ENCODE measurements around the gene ZFP92. TPM values are rescaled to one million over a fixed set of nuclear protein-coding genes. Genes with fewer than 3 reads are reported as not detected.
"Not testable (repeated sequence)": the region's sequence is repeated elsewhere in the genome, so short reads cannot be mapped to it uniquely, and the experiment has no call there.

Gene ZFP92
- total RNA-seq, 1 donor, result 0.63 TPM

GRCh38 chrX:153381684-153382532, 29.4 kb upstream of the ZFP92 start:
- no peaks in the 10 kb centered on the region for H3K4me1 ChIP-seq (ENCODE audit: insufficient read depth, low read length)
- H3K9me3 ChIP-seq (ENCODE audit: low read depth, low read length), result no peaks in the 10 kb centered on the region
- no peaks in the 10 kb centered on the region for H3K27me3 ChIP-seq (ENCODE audit: insufficient read depth, low read length)
- H3K4me3 ChIP-seq (ENCODE audit: low read length), result no peak overlapping the region

- Histone ChIP-seq H3K4me3 (ENCODE audit: low read length) (no peak overlapping the region), H3K9me3 (ENCODE audit: low read depth, low read length) (no peaks in the 10 kb centered on the region), H3K27me3 (ENCODE audit: insufficient read depth, low read length) (no peaks in the 10 kb centered on the region), H3K4me1 (ENCODE audit: insufficient read depth, low read length) (no peaks in the 10 kb centered on the region)
Observed at GRCh38 chrX:153382563-153383482, 28.4 kb upstream of the ZFP92 start.

GRCh38 chrX:153384390-153384789, 26.9 kb upstream of the ZFP92 start:
- Histone ChIP-seq H3K4me1 (ENCODE audit: insufficient read depth, low read length) (no peaks in the 10 kb centered on the region), H3K27me3 (ENCODE audit: insufficient read depth, low read length) (no peaks in the 10 kb centered on the region), H3K9me3 (ENCODE audit: low read depth, low read length) (no peaks in the 10 kb centered on the region), H3K4me3 (ENCODE audit: low read length) (no peak overlapping the region)

- not testable (repeated sequence) for H3K4me1 ChIP-seq (ENCODE audit: insufficient read depth, low read length); H3K9me3 ChIP-seq (ENCODE audit: low read depth, low read length); H3K4me3 ChIP-seq (ENCODE audit: low read length); H3K27me3 ChIP-seq (ENCODE audit: insufficient read depth, low read length)
Observed at GRCh38 chrX:153384973-153385372, 26.3 kb upstream of the ZFP92 start.

GRCh38 chrX:153386097-153386496, 25.2 kb upstream of the ZFP92 start:
- H3K9me3 ChIP-seq (ENCODE audit: low read depth, low read length), result no peaks in the 10 kb centered on the region
- H3K27me3 ChIP-seq (ENCODE audit: insufficient read depth, low read length), result no peaks in the 10 kb centered on the region
- no peaks in the 10 kb centered on the region for H3K4me1 ChIP-seq (ENCODE audit: insufficient read depth, low read length)
- H3K4me3 ChIP-seq (ENCODE audit: low read length), result no peak overlapping the region

- Histone ChIP-seq H3K27me3 (ENCODE audit: insufficient read depth, low read length) (no peaks in the 10 kb centered on the region), H3K9me3 (ENCODE audit: low read depth, low read length) (no peaks in the 10 kb centered on the region), H3K4me3 (ENCODE audit: low read length) (no peak overlapping the region), H3K4me1 (ENCODE audit: insufficient read depth, low read length) (no peaks in the 10 kb centered on the region)
Observed at GRCh38 chrX:153387345-153387744, 23.9 kb upstream of the ZFP92 start.

GRCh38 chrX:153387987-153388721, 23.1 kb upstream of the ZFP92 start:
- Histone ChIP-seq H3K9me3 (ENCODE audit: low read depth, low read length) (no peaks in the 10 kb centered on the region), H3K4me3 (ENCODE audit: low read length) (no peak overlapping the region), H3K4me1 (ENCODE audit: insufficient read depth, low read length) (no peaks in the 10 kb centered on the region), H3K27me3 (ENCODE audit: insufficient read depth, low read length) (no peaks in the 10 kb centered on the region)

- no peaks in the 10 kb centered on the region for H3K4me1 ChIP-seq (ENCODE audit: insufficient read depth, low read length)
- H3K27me3 ChIP-seq (ENCODE audit: insufficient read depth, low read length), result no peaks in the 10 kb centered on the region
- no peak overlapping the region for H3K4me3 ChIP-seq (ENCODE audit: low read length)
- H3K9me3 ChIP-seq (ENCODE audit: low read depth, low read length), result no peaks in the 10 kb centered on the region
Observed at GRCh38 chrX:153388722-153389459, 22.4 kb upstream of the ZFP92 start.

GRCh38 chrX:153389460-153389768, 21.9 kb upstream of the ZFP92 start:
- not testable (repeated sequence) for H3K4me3 ChIP-seq (ENCODE audit: low read length); H3K27me3 ChIP-seq (ENCODE audit: insufficient read depth, low read length); H3K4me1 ChIP-seq (ENCODE audit: insufficient read depth, low read length); H3K9me3 ChIP-seq (ENCODE audit: low read depth, low read length)

- Histone ChIP-seq H3K9me3 (ENCODE audit: low read depth, low read length) (no peaks in the 10 kb centered on the region), H3K4me1 (ENCODE audit: insufficient read depth, low read length) (no peaks in the 10 kb centered on the region), H3K27me3 (ENCODE audit: insufficient read depth, low read length) (no peaks in the 10 kb centered on the region), H3K4me3 (ENCODE audit: low read length) (no peak overlapping the region)
Observed at GRCh38 chrX:153392642-153393321, 18.5 kb upstream of the ZFP92 start.

GRCh38 chrX:153394612-153395011, 16.7 kb upstream of the ZFP92 start:
- Histone ChIP-seq H3K27me3 (ENCODE audit: insufficient read depth, low read length) (no peaks in the 10 kb centered on the region), H3K4me3 (ENCODE audit: low read length) (no peak overlapping the region), H3K9me3 (ENCODE audit: low read depth, low read length) (no peaks in the 10 kb centered on the region), H3K4me1 (ENCODE audit: insufficient read depth, low read length) (no peaks in the 10 kb centered on the region)

GRCh38 chrX:153395613-153396319, 15.5 kb upstream of the ZFP92 start:
- H3K27me3 ChIP-seq (ENCODE audit: insufficient read depth, low read length), result no peaks in the 10 kb centered on the region
- no peaks in the 10 kb centered on the region for H3K4me1 ChIP-seq (ENCODE audit: insufficient read depth, low read length)
- no peaks in the 10 kb centered on the region for H3K9me3 ChIP-seq (ENCODE audit: low read depth, low read length)
- no peak overlapping the region for H3K4me3 ChIP-seq (ENCODE audit: low read length)

GRCh38 chrX:153396320-153397195, 14.7 kb upstream of the ZFP92 start:
- no peaks in the 10 kb centered on the region for H3K4me1 ChIP-seq (ENCODE audit: insufficient read depth, low read length)
- H3K9me3 ChIP-seq (ENCODE audit: low read depth, low read length), result no peaks in the 10 kb centered on the region
- no peak overlapping the region for H3K4me3 ChIP-seq (ENCODE audit: low read length)
- H3K27me3 ChIP-seq (ENCODE audit: insufficient read depth, low read length), result no peaks in the 10 kb centered on the region

All from mononuclear cell (primary cell).